Measurements from ENCODE around the gene TBC1D12.

The TBC1D12 gene

GRCh38 chr10:94405406-94405805 is 3.1 kb downstream of the TBC1D12 start:
- in situ Hi-C loops (cut with HindIII; ENCODE audit: low sequenced_read_pairs): no loop called here

- in situ Hi-C loops (cut with HindIII; ENCODE audit: low sequenced_read_pairs): no loop called here
Observed at GRCh38 chr10:94407668-94408067, 5.3 kb downstream of the TBC1D12 start.

- in situ Hi-C loops (cut with HindIII; ENCODE audit: low sequenced_read_pairs): no loop called here
Observed at GRCh38 chr10:94409021-94409657, 6.8 kb downstream of the TBC1D12 start.

- in situ Hi-C loops (cut with HindIII; ENCODE audit: low sequenced_read_pairs): loop anchor here (5.0 kb wide), 1 partner anchor 56 kb away; no protein-coding TSS in a partner anchor
Observed at GRCh38 chr10:94411304-94411703, 9.0 kb downstream of the TBC1D12 start.

DNA sequence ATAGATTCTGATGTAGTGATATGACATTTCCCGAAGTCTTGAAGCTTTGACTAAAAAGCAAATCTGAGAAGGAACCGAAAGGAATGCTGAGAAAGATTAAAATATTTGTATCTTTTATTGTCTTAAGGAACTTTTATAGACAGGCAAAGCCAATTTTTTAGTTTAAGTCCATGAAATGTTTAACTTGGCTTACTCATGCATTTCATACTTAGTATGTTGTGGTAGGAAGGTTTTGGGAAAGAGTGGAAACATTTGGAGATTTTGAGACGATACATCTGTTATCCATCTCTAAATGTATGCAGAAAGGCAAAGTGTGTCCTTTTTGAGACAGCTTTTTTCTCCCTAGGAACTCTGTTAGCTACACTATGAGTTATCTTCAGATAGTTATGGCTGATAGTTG is 10.1 kb downstream of the TBC1D12 start:
- in situ Hi-C loops (cut with HindIII; ENCODE audit: low sequenced_read_pairs): loop anchor here (5.0 kb wide), 1 partner anchor 55 kb away; no protein-coding TSS in a partner anchor

GRCh38 chr10:94413361-94413760 is 11.0 kb downstream of the TBC1D12 start:
- in situ Hi-C loops (cut with HindIII; ENCODE audit: low sequenced_read_pairs): loop anchor here (5.0 kb wide), 1 partner anchor 54 kb away; no protein-coding TSS in a partner anchor

DNA sequence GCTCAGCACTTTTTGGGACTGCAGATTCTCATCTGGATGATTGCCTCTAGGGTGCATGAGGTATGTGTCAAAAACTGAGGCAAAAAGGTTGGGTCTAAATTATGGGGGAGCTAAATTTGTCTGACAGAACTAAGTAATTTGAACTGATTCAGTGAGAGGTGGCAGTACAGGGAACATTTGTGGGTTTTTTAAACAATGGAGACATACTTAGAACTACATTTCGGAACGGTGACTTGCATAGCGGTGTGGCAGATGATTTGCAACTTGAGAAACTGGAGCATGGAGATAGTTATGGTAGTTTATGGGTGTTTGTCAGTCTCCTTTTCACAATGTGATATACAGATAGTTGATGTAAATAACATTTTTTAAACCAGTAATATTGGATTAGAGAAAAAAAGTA is 14.6 kb downstream of the TBC1D12 start:
- in situ Hi-C loops (cut with HindIII; ENCODE audit: low sequenced_read_pairs): no loop called here

GRCh38 chr10:94417321-94417720 is 15.0 kb downstream of the TBC1D12 start:
- in situ Hi-C loops (cut with HindIII; ENCODE audit: low sequenced_read_pairs): no loop called here

DNA sequence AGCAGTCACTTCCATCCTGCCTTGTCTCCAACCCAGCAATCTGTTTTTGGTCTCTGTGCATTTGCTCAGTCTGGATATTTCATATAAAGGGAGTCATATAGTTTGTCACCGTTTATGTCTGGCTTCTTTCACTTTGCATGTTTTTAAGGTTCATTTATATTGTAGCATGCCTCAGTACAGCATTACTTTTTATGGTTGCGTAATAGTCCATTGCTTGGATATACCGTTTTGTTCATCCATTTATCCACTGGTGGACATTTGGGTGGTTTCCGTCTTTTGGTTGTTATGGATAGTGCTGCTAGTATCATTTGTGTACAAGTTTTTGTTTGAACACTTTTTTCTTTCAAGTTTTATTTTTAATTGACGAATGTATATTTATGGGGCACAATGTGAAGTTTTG is 18.2 kb downstream of the TBC1D12 start:
- in situ Hi-C loops (cut with HindIII; ENCODE audit: low sequenced_read_pairs): no loop called here

GRCh38 chr10:94420998-94421528 is 18.7 kb downstream of the TBC1D12 start:
- in situ Hi-C loops (cut with HindIII; ENCODE audit: low sequenced_read_pairs): no loop called here

DNA sequence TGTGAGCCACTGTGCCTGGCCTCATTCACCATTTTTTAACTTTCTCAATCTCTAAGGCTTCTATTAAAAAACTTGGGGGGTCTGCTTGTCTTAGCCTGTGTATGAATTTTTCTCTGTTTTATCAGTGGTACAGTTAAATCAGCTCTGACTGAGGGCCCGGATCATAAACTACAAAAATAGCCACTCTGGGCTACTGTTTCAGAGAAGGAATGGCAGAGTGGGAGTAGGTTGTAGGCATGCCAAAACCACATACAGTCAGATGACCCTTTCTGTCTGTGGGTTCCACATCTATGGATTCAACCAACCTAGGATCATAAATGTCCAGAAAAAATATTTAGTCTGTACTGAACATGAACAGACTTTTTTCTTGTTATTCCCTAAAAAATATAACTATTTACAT is 21.3 kb downstream of the TBC1D12 start:
- in situ Hi-C loops (cut with HindIII; ENCODE audit: low sequenced_read_pairs): no loop called here

- in situ Hi-C loops (cut with HindIII; ENCODE audit: low sequenced_read_pairs): no loop called here
Observed at GRCh38 chr10:94424714-94425337, 22.5 kb downstream of the TBC1D12 start.

GRCh38 chr10:94425942-94426341 is 23.6 kb downstream of the TBC1D12 start:
- in situ Hi-C loops (cut with HindIII; ENCODE audit: low sequenced_read_pairs): no loop called here

DNA sequence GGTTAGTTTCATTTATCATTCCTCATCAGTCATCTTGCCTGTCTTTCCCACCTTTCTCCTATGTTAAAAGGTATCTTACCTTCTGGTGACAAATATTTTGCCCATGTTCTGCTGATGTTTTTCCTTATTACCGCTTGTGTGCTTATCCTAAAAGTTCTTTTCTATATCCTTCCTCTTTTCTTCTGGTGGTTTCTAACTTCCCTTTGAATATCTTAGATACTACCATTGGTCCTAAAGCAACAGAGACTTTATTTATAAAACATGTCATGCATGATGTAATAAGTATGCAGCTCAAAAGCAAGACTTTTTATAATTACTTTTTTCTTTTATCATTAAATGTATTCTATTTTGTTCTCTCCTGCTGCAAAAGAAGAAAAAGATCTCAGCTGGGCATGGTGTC is 24.8 kb downstream of the TBC1D12 start:
- in situ Hi-C loops (cut with HindIII; ENCODE audit: low sequenced_read_pairs): no loop called here

DNA sequence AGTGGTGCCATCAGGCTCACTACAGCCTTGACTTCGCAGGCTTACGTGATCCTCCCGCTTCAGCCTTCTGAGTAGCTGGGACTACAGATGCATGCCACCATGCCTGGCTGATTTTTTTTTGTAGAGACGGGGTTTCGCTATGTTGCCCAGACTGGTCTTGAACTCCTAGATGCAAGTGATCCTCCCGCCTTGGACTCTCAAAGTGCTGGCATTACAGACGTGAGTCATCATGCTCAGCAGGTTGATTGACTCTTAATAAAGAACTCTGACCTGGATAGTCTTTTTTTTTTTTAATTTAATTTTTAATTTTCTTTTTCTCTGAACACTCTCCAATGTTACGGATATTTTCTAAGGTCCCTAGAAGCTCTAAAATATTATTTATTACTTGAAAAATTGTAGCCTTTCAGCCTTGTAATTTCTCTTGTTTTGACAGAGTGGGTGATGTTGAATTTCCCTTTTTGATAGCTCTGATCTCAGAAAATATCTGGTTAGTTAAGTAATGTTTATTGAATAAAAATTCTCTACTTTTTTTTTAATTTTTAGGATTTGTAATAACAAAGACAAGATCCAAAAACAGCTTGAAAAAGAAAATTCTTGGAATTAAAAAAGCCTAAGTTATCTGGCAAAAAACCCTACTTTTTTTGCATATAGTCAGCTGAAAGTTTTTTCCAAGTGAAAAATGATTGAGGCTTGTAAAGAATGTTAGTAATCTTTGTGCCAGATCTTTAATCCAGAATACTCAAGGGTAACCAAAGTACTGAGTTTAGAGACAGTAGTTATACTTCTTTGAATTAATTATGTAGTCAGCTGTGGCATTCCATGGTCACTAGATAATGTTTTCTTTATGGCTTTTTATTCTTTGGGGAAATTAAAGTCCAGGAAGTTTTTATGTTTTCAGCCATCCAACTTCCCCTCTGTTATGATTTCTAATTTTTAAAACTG is 26.7 kb downstream of the TBC1D12 start:
- in situ Hi-C loops (cut with HindIII; ENCODE audit: low sequenced_read_pairs): no loop called here

DNA sequence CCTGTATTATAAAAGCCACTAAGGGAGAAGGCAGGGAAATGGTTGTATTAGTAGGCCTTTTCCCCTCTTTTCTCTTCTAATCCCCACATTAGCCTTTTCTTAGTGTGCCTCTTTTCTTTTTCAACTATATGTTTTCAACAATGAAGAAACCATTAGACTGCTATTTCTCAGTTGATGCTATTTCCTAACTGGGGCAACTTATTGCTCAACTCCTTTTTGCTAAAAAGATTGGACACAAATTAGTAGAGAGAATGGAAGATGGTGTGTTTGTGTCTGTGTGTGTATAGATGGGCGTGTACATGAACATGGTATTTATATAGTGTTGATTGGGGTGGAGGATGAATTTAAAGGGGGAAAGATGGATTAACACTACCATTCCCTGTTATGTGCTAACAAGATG is 28.4 kb downstream of the TBC1D12 start:
- in situ Hi-C loops (cut with HindIII; ENCODE audit: low sequenced_read_pairs): no loop called here

DNA sequence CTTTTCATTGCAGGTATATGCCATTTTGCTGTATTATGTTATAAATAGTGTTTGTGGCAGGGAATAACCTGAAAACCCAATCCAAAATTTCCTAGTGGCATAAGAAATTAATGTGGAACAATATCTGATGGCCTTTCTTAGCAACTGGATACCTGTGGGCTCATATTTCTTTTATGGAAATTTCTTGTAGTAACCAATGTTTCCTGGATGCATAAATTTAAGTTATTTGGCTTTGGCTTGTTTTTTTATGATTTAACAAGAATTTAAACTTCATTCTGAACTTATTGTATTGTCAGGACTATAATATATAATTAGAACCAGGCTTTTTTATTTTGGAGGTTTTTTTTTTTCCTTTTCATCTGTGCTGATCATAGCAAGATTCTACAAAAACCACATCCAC is 30.1 kb downstream of the TBC1D12 start:
- in situ Hi-C loops (cut with HindIII; ENCODE audit: low sequenced_read_pairs): no loop called here

DNA sequence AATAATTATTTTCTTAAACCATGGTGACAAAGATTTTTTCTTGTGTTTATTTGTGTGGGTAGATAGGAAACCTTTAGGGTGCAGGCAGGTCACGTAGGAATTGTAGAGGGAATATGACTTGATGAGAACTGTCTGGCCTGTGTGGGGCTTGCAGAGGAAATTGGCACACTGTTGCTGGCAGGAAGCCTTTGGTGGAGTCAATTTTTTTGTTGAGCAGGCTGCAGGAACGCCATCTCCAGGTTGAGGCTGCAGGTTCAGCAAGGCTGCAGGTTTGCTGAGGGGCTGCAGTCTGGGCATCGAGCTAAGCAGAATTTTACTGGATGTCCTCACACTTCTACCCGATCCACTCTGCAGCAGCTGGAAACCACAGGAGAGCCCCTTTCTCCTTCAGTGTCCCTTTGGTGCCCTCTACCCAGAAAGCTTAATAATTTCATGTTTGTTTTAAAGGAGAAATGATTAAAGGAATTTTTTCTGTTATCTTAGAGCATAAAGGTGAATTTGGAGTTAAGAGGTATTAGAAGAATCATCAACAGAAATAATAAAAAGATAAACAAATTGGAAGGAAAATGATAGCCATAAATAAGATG is 37.0 kb downstream of the TBC1D12 start:
- in situ Hi-C loops (cut with HindIII; ENCODE audit: low sequenced_read_pairs): no loop called here

DNA sequence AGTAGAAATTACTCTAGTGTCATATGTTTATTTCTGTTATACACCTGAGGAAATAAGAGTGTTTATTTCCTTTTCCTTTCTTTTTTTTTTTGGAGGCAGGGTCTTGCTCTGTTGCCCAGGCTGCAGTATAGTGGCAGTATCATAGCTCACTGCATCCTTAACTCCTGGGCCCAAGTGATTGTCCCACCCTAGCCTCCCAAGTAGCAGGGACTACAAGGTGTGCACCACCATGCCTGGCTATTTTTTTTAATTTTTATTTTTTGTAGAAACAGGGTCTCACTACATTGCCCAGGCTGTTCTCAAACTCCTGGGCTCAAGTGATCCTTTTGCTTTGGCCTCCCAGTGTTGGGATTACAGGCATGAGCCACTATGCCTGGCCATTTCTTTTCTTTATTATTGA is 37.8 kb downstream of the TBC1D12 start:
- in situ Hi-C loops (cut with HindIII; ENCODE audit: low sequenced_read_pairs): no loop called here

GRCh38 chr10:94443047-94443446 is 40.7 kb downstream of the TBC1D12 start:
- in situ Hi-C loops (cut with HindIII; ENCODE audit: low sequenced_read_pairs): no loop called here

DNA sequence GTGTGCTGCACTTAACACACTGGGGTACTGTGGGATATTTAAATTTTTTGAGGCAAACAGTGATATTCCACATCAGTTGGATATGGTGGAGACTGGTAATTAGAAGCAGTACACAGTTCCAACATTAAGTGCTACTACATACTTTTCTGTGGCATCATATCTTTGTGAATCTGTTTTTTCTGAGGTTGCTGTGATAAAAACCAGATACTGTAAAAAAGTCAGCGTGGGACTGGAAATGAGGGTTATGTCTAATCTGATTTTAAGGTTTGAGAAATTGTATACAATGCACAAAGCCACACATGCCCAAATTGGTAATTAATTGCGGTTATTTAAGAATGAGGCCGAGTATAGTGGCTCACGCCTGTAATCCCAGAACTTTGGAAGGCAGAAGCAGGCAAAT is 41.2 kb downstream of the TBC1D12 start:
- in situ Hi-C loops (cut with HindIII; ENCODE audit: low sequenced_read_pairs): no loop called here
